GM12873 (cell line): ENCODE results near the gene SLC12A6.

Experiments used
- TF ChIP-seq, protein P1 (sequence below): IDR thresholded peaks from 2 replicates; pipeline ENCODE4 v1.5.1; 2012; ENCODE audit warnings: low read depth, mild to moderate bottlenecking, moderate library complexity, low read length, control low read depth; ENCODE audit not compliant: insufficient read depth; ENCODE audit errors: missing control alignments

Gene SLC12A6

DNA sequence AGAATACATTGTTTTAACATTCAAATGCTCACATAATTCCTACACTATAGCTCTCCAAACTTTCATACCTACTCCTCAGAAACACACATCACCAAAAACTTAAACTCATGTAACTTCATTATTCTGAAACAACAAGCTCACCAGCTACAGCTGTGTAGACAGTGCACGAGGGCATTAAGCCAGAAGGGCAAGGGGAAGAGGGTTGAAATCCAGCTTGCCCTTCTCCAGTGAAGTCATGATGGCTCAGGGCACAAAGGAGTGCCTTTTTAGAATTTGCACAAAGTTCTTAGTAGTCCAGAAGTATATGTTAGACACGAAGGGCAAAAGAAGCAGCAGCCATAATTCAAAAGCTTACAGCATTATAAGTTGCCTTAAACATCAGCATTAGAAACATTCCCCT, 8.6 kb downstream of the SLC12A6 start:
- TF ChIP-seq, protein P1, sequence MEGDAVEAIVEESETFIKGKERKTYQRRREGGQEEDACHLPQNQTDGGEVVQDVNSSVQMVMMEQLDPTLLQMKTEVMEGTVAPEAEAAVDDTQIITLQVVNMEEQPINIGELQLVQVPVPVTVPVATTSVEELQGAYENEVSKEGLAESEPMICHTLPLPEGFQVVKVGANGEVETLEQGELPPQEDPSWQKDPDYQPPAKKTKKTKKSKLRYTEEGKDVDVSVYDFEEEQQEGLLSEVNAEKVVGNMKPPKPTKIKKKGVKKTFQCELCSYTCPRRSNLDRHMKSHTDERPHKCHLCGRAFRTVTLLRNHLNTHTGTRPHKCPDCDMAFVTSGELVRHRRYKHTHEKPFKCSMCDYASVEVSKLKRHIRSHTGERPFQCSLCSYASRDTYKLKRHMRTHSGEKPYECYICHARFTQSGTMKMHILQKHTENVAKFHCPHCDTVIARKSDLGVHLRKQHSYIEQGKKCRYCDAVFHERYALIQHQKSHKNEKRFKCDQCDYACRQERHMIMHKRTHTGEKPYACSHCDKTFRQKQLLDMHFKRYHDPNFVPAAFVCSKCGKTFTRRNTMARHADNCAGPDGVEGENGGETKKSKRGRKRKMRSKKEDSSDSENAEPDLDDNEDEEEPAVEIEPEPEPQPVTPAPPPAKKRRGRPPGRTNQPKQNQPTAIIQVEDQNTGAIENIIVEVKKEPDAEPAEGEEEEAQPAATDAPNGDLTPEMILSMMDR, result no peak

DNA sequence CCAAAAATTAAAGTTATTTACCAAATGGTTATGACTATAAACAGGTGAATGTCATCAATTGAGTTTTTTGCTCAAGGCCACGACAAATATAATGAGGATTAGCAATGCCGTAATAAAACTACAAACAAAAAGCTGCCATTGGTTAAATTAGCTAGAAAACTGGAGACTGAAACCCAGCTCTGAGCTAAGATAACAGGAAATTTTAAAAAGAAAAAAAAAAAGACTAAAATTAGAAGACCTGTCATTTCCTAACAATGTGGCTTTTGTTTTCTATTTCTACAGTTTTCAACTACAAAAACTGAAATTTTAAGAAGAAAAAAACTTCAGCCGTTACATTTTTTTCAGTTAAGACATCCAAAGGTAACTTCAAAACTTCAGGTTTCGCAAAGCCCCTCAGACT, 9.7 kb downstream of the SLC12A6 start:
- TF ChIP-seq, protein P1, result no peak

DNA sequence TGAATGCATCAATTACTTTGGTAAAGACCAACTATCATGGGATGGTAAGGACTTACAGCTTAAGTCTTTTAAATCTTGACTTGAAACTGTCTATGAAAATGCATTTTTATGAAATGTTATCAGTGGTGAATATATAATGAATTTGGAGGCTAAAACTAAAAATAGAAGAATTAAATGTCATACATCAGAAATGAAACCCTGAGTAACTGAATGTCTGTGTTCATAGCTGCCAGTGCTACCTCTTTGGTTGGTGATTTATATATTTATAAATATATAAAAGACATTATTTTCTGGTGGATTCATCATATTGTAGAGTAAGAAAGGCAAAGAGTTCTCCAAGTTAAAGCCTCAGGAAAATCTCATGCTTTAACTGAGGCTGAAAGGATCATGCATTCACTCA, 12.2 kb downstream of the SLC12A6 start:
- TF ChIP-seq, protein P1, result no peak

DNA sequence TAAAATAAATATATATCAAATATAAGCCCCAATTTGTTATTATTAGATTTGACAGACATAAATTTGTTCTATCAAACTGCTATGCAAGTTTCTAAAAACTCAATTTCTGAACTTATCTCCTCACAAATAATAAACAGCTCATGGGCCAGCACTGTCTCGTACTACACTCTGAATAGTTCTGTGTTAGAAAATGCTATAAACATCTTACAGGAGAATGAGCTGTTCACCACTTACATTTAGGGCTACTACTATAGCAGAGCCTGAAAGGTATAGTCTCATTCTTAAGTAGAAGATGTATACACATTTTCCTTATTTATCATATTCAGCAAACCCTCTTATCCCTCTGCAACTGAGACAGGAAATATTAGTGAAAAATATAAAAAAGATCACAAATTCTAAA, 12.6 kb downstream of the SLC12A6 start:
- TF ChIP-seq, protein P1, result no peak

DNA sequence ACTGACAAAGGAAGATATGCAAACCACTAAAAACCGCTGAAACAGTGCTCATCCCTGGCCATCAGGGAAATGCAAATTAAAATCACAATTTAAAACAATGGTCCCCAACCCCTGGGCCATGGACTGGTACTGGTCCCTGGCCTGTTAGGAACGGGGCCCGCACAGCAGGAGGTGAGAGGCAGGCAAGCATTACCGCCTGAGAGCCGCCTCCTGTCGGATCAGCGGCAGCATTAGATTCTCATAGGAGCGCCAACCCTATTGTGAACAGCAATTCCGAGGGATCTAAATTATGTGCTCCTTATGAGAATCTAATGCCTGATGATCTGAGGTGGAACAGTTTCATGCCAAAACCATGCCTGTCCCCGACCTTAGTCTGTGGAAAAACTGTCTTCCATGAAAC, 14.4 kb downstream of the SLC12A6 start:
- TF ChIP-seq, protein P1, result no peak

DNA sequence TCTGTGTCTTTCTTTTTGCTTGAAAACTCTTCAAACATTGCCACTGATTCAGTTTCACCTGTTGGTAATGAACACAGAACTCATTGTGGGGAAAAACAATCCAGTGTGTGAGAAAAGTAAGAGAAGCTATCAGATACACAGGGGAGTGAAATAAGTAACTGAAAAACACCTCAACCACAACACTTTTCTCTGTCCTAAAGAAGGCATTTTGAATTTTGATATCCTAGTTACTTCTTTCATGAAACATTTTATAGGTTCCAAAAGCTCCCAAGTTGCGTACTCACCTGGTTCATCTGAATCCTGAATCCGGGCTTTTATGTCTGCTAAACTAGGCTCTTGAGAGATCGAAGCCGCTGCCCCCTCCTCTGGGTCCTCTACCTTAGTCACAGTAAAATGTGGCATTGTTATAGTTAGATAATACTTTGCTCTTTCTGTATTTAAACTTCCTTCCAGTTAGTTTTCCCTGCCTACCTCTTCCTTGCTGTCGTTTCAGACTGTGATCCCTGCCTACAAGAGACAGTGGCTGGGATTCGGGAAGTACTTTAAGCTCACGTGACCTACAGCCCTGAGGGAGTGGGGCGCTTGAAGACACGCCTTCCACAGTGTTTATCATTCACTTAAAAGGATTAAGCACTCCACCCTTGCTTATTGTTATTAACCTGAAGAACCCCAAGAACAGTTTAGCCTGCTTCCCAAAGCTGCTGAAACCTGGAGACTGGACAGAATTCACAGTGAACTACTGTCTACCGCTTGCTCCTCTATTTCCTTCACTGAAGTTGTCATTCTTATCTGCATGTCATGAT, 19.1 kb downstream of the SLC12A6 start:
- TF ChIP-seq, protein P1, result no peak

DNA sequence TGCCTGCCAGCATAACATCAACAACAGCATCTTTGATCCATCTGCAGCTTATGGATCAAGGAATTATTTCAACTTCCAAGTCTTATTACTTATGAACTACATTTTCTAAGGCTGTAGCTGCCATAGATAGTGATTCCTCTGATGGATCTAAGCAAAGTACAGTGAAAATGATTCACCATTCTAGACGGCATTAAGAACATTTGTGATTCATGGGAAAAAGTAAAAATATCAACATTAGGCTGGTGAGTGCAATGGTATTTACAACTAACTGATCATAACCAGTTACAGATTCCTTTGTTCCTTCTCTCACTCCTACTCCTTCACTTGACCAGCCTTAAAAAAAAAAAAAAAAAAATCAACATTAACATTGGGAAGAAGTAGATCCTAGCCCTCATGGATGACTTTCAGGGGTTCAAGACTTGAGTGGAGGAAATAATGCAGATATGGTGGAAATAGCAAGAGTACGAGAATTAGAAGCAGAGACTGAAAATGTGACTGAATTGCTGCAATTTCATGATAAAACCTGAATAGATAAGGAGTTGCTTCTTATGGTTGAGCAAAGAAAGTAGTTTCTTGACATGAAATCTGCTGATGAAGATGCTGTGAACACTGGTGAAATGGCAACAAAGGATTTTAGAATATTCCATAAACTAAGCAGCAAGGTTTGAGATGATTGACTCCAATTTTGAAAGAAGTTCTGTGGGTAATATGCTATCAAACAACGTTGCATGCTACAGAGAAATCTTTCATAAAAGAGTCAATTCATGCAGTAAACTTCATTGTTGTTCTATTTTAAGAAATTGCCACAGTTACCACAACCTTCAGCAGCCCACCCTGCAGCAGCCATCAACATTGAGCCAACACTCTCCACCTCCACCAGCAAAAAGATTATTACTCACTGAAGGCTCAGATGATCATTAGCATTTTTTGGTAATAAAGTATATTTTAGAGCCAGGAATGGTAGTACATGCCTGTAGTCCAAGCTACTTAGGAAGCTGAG, 22.8 kb downstream of the SLC12A6 start:
- TF ChIP-seq, protein P1, result no peak
